HepG2 (cell line): ENCODE data around the gene USP17L17.
"Not testable (repeated sequence)": the region's sequence is repeated elsewhere in the genome, so short reads cannot be mapped to it uniquely, and the experiment has no call there.

Source experiments
- ETS1 ChIP-seq: sonication (generic); formaldehyde crosslinking; IDR thresholded peaks from 2 replicates; pipeline ENCODE4 v1.4.0; 2020; ENCODE audit warnings: missing genetic modification reagents
- MLXIP ChIP-seq: sonication (generic); formaldehyde crosslinking; IDR thresholded peaks from 2 replicates; pipeline ENCODE4 v1.9.0; 2021; ENCODE audit warnings: missing genetic modification reagents, borderline replicate concordance

- not testable (repeated sequence) for TF ChIP-seq MLXIP; ETS1 (CRISPR knock-in tag)
Observed at GRCh38 chr4:9257824-9258223, 14.1 kb downstream of the USP17L17 start, which contains the start of gene USP17L20.
